Measurements from ENCODE around the gene KIAA1671. TPM values are rescaled to one million over a fixed set of nuclear protein-coding genes. Genes with fewer than 3 reads are reported as not detected.

KIAA1671 gene
- total RNA-seq, 1 experiment from 2014 or later: 12.8 TPM

DNA sequence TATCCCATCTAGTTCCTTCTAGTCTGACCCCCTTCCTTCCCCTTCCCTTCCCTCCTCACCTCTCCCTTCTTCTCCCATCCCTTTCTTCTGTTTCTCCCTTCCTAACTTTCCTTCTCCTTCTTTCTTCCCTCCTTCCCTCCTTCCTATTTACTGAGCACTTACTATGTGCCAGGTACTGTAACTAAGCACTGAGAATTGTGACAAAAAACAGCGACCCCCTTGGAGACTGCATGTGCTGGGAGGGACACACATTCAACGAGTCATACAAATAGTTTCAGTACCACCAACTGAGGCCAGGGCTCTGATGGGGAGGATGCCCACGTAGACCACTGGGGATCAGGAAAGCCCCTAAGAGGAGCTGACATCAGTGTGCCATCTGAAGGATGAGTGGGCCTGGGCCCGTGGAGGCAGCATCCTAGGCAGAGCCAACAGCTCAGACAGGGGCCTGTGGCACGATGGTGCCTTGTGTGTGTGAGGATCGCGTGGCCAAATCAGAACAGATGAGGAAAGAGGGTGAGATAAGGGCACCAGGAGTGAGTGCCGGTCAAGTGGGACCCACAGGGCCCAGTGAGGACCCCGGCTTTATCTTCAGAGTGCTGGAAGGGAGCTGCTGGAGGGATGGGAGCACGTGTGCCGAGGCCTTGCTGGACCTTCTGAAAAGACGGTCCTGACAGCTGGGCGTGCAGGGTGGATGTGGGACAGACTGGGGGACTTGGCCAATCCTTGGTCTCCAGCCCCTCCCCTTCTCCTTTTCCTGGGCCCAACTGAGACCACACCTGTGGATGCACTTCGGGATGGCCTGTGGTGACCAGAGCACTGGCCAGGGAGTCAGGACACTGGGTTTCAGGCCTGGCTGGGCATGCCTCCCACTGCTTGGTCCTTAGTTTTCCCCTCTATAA is 208.8 kb downstream of the KIAA1671 start:
- no TSS peak for BruUV-seq (replicated peaks)
- intact Hi-C loops (cut with micrococcal nuclease; ENCODE audit: unreplicated experiment): no loop called here
- no peak overlapping the region for H3K4me3 ChIP-seq (ENCODE audit: low read depth, low read length, poor library complexity, severe bottlenecking)
- no peaks in the 10 kb centered on the region for H3K4me1 ChIP-seq (ENCODE audit: insufficient read depth, low read length, poor library complexity, severe bottlenecking)
- TF ChIP-seq, protein P1, sequence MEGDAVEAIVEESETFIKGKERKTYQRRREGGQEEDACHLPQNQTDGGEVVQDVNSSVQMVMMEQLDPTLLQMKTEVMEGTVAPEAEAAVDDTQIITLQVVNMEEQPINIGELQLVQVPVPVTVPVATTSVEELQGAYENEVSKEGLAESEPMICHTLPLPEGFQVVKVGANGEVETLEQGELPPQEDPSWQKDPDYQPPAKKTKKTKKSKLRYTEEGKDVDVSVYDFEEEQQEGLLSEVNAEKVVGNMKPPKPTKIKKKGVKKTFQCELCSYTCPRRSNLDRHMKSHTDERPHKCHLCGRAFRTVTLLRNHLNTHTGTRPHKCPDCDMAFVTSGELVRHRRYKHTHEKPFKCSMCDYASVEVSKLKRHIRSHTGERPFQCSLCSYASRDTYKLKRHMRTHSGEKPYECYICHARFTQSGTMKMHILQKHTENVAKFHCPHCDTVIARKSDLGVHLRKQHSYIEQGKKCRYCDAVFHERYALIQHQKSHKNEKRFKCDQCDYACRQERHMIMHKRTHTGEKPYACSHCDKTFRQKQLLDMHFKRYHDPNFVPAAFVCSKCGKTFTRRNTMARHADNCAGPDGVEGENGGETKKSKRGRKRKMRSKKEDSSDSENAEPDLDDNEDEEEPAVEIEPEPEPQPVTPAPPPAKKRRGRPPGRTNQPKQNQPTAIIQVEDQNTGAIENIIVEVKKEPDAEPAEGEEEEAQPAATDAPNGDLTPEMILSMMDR (conservative IDR thresholded peaks at IDR 0.05; ENCODE audit: low read depth, low read length): no peak
- no peak for TF ChIP-seq EZH2 (IDR thresholded peaks at IDR 0.05; ENCODE audit: borderline replicate concordance, low read depth, low read length, poor library complexity, severe bottlenecking)
- POLR2A ChIA-PET (ENCODE audit: low non-redundant PET): no interaction called here
- H3K9me3 ChIP-seq (ENCODE audit: low read depth, low read length, poor library complexity, severe bottlenecking): no peaks in the 10 kb centered on the region
- CTCF ChIA-PET: no interaction called here
- no peaks in the 10 kb centered on the region for H3K36me3 ChIP-seq (ENCODE audit: insufficient read depth, low read length, poor library complexity, severe bottlenecking)
- H3K27me3 ChIP-seq (replicated peaks; ENCODE audit: insufficient read depth, low read depth, low read length, poor library complexity): no peaks in the 10 kb centered on the region
- DNase-seq (ENCODE audit: low spot score): no peak
- H3K27ac ChIP-seq (ENCODE audit: low read depth, low read length, poor library complexity, severe bottlenecking): no peak overlapping the region

DNA sequence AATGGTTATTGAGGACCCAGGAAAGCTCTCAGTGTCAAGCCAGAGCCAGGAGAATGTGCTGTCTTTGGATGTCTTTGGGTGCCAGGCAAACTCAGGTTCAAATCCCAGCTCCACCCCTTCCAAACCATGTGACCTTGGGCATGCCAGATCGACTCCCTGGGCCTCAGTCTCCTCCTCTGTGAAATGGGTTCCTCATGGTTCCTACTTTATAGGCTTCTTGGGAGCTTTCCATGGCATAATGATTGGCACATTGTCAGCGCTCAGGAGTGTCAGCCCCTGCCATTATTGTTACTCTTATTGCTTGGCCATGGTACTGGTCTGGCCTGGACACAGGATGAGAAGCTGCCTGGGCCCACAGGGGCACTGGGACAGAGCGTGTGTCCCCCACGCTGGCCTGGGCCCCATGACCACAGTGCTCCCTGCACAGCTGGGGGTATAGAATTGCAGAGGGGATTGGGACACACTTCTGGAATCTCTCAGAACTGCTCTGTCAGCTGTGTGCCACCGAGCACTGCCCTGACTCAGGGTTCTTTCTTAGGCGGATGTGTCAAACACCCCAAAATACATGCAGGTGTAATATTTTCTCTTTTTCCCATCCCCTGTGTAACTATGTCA is 209.5 kb downstream of the KIAA1671 start:
- H3K9me3 ChIP-seq (ENCODE audit: low read depth, low read length, poor library complexity, severe bottlenecking): no peaks in the 10 kb centered on the region
- no TSS peak for BruUV-seq (replicated peaks)
- H3K4me1 ChIP-seq (ENCODE audit: insufficient read depth, low read length, poor library complexity, severe bottlenecking): no peaks in the 10 kb centered on the region
- H3K4me3 ChIP-seq (ENCODE audit: low read depth, low read length, poor library complexity, severe bottlenecking): no peak overlapping the region
- intact Hi-C loops (cut with micrococcal nuclease; ENCODE audit: unreplicated experiment): no loop called here
- ChIA-PET POLR2A (ENCODE audit: low non-redundant PET) (no interaction called here), CTCF (no interaction called here)
- TF ChIP-seq, protein P1 (conservative IDR thresholded peaks at IDR 0.05; ENCODE audit: low read depth, low read length): no peak
- no peak for TF ChIP-seq EZH2 (IDR thresholded peaks at IDR 0.05; ENCODE audit: borderline replicate concordance, low read depth, low read length, poor library complexity, severe bottlenecking)
- no peak overlapping the region for H3K27ac ChIP-seq (ENCODE audit: low read depth, low read length, poor library complexity, severe bottlenecking)
- H3K27me3 ChIP-seq (replicated peaks; ENCODE audit: insufficient read depth, low read depth, low read length, poor library complexity): no peaks in the 10 kb centered on the region
- H3K36me3 ChIP-seq (ENCODE audit: insufficient read depth, low read length, poor library complexity, severe bottlenecking): no peaks in the 10 kb centered on the region
- DNase-seq (ENCODE audit: low spot score): no peak

DNA sequence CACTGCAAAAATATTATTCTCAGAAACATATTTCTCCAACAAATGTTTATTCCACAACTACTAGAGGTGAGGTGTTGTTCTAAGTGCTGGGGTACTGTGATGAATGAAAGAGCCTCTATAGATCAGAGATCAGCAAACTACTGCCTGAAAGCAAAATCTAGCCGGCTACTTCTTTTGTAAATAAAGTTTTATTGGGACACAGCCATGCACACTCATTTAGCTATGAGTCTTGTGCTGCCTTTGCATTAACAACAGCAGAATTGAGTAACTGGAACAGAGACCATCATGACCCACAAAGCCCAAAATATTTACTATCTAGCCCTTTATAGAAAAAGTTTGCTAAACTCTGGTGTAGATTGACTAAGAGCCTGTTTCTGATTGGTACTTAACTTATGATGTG is 210.0 kb downstream of the KIAA1671 start:
- Histone ChIP-seq H3K27ac (ENCODE audit: low read depth, low read length, poor library complexity, severe bottlenecking) (no peak overlapping the region), H3K36me3 (ENCODE audit: insufficient read depth, low read length, poor library complexity, severe bottlenecking) (no peaks in the 10 kb centered on the region), H3K4me3 (ENCODE audit: low read depth, low read length, poor library complexity, severe bottlenecking) (no peak overlapping the region), H3K9me3 (ENCODE audit: low read depth, low read length, poor library complexity, severe bottlenecking) (no peaks in the 10 kb centered on the region), H3K4me1 (ENCODE audit: insufficient read depth, low read length, poor library complexity, severe bottlenecking) (no peaks in the 10 kb centered on the region), H3K27me3 (replicated peaks; ENCODE audit: insufficient read depth, low read depth, low read length, poor library complexity) (no peaks in the 10 kb centered on the region)
- intact Hi-C loops (cut with micrococcal nuclease; ENCODE audit: unreplicated experiment): no loop called here
- no peak for DNase-seq (ENCODE audit: low spot score)
- CTCF ChIA-PET: no interaction called here
- no peak for TF ChIP-seq EZH2 (IDR thresholded peaks at IDR 0.05; ENCODE audit: borderline replicate concordance, low read depth, low read length, poor library complexity, severe bottlenecking)
- TF ChIP-seq, protein P1 (conservative IDR thresholded peaks at IDR 0.05; ENCODE audit: low read depth, low read length): no peak
- BruUV-seq (replicated peaks): no TSS peak
- POLR2A ChIA-PET (ENCODE audit: low non-redundant PET): no interaction called here

Data from A673 (cell line).